Keratinocyte (primary cell): ENCODE results near the gene HOXA7. TPM values are rescaled to one million over a fixed set of nuclear protein-coding genes. Genes with fewer than 3 reads are reported as not detected.

ENCODE experiments used
- DNase-seq: peaks from one replicate; pipeline ENCODE4 v3.0.0-alpha.2; 2011; ENCODE audit warnings: low read depth, missing footprints, low spot score
- FAIRE-seq: peaks from 2 replicates; lab custom pipeline; 2011; peaks lifted over from hg19 to GRCh38; lab: Jason Lieb, UNC
- H2AFZ ChIP-seq: 2 replicates; pipeline ENCODE4 v1.6.0; 2012; ENCODE audit warnings: low read length, control low read depth, inconsistent platforms; ENCODE audit not compliant: control insufficient read depth
- H3K27ac ChIP-seq: 2 replicates; pipeline ENCODE4 v1.5.1; 2011; ENCODE audit warnings: low read length; ENCODE audit not compliant: control insufficient read depth, insufficient read depth
- H3K27me3 ChIP-seq: 3 replicates; pipeline ENCODE4 v1.6.0; 2011; ENCODE audit warnings: low read length; ENCODE audit not compliant: control insufficient read depth, insufficient read depth; ENCODE audit errors: extremely low read depth
- H3K36me3 ChIP-seq, 2 experiments: 2 replicates in 1 of 2; 3 replicates in 1 of 2; pipeline ENCODE4 v1.5.1; 2011; ENCODE audit warnings: low read length in 2 of 2, mild to moderate bottlenecking in 1 of 2; ENCODE audit not compliant: control insufficient read depth in 2 of 2, insufficient read depth in 2 of 2; ENCODE audit errors: extremely low read depth in 1 of 2
- H3K4me1 ChIP-seq: 3 replicates; pipeline ENCODE4 v1.5.1; 2011; ENCODE audit warnings: low read length; ENCODE audit not compliant: control insufficient read depth, insufficient read depth; ENCODE audit errors: extremely low read depth
- H3K4me2 ChIP-seq: 3 replicates; pipeline ENCODE4 v1.6.0; 2011; ENCODE audit warnings: low read depth, low read length; ENCODE audit not compliant: control insufficient read depth, insufficient read depth; ENCODE audit errors: extremely low read depth
- H3K4me3 ChIP-seq, 3 experiments: fragments of 200-600 bp in 1 of 3; sonication (generic) in 1 of 3; 2 replicates in 2 of 3; 3 replicates in 1 of 3; pipeline ENCODE4 v1.5.1; 2011 to 2016; ENCODE audit warnings: low read length in 3 of 3, mild to moderate bottlenecking in 3 of 3, control low read depth in 2 of 3, inconsistent platforms in 1 of 3, low read depth in 1 of 3, mixed read lengths in 1 of 3, mixed run types in 1 of 3, moderate library complexity in 1 of 3; ENCODE audit not compliant: control insufficient read depth in 2 of 3, insufficient read depth in 2 of 3; ENCODE audit errors: extremely low read depth in 1 of 3
- H3K79me2 ChIP-seq: 2 replicates; pipeline ENCODE4 v1.6.0; 2012; ENCODE audit warnings: low read length; ENCODE audit not compliant: control insufficient read depth, insufficient read depth
- H3K9ac ChIP-seq: 3 replicates; pipeline ENCODE4 v1.6.0; 2011; ENCODE audit warnings: low read length; ENCODE audit not compliant: control insufficient read depth, insufficient read depth; ENCODE audit errors: extremely low read depth
- H3K9me1 ChIP-seq: 3 replicates; pipeline ENCODE4 v1.6.0; 2011; ENCODE audit warnings: low read length; ENCODE audit not compliant: control insufficient read depth, insufficient read depth; ENCODE audit errors: extremely low read depth
- H3K9me3 ChIP-seq: 2 replicates; pipeline ENCODE4 v1.5.1; 2012; ENCODE audit warnings: low read depth, low read length; ENCODE audit not compliant: control insufficient read depth
- H4K20me1 ChIP-seq: 3 replicates; pipeline ENCODE4 v1.6.0; 2011; ENCODE audit warnings: low read length; ENCODE audit not compliant: control insufficient read depth, insufficient read depth; ENCODE audit errors: extremely low read depth
- EZH2 ChIP-seq: IDR thresholded peaks from one replicate; pipeline ENCODE4 v1.6.1; 2012; ENCODE audit warnings: inconsistent platforms, mild to moderate bottlenecking, low read length, moderate library complexity
- dilution Hi-C: fragments of 300-500 bp; cut with MboI; formaldehyde crosslinking; loops from one replicate; pipeline ENCODE4 v1.7.0; 2020; ENCODE audit warnings: low sequenced_read_pairs; ENCODE audit not compliant: extremely low pct_ligation_motif_present
- polyA plus RNA-seq, 5 experiments: library from polyadenylated mRNA; depleted of rRNA in 3 of 5; stranded (reverse) in 3 of 5; stranded (forward) in 1 of 5; unstranded in 1 of 5; fragments of >200 nt; gene quantifications; 1 replicate in 1 of 5; 2 replicates in 3 of 5; 3 replicates in 1 of 5; pipeline versions ENCODE4 v1.2.1 to v1.2.3, GENCODE V29; 2011 to 2012; ENCODE audit warnings: missing spikeins in 2 of 5, low read depth in 1 of 5, low replicate concordance in 1 of 5
- TF ChIP-seq, protein P1 (sequence below), 3 experiments: IDR thresholded peaks in 1 of 3; conservative IDR thresholded peaks in 1 of 3; optimal IDR thresholded peaks in 1 of 3; 2 replicates in 2 of 3; 3 replicates in 1 of 3; pipeline versions ENCODE3 to v1.5.1; 2011; ENCODE audit warnings: low read length in 3 of 3, mild to moderate bottlenecking in 3 of 3, moderate library complexity in 2 of 3, control low read depth in 1 of 3, inconsistent platforms in 1 of 3; ENCODE audit not compliant: insufficient read depth in 2 of 3; ENCODE audit errors: extremely low read depth in 1 of 3

HOXA7 gene
- polyA plus RNA-seq, 1 donor (not counting 4 experiments of a cell fraction or from before 2014, with no cell fraction given), result 8.1 TPM

GRCh38 chr7:27151341-27151930 lies 5.0 kb downstream of the HOXA7 start:
- Histone ChIP-seq H3K27ac (peak overlapping the region; percentile 87), H4K20me1 (no peaks in the 10 kb centered on the region), H3K9me3 (no peaks in the 10 kb centered on the region), H3K4me2 (peak overlapping the region; percentile 98), H3K4me1 (peaks cover 70% of the 10 kb centered on the region), H3K9me1 (no peaks in the 10 kb centered on the region), H3K27me3 (no peaks in the 10 kb centered on the region), H3K79me2 (peaks cover 77% of the 10 kb centered on the region), H2AFZ (peak overlapping the region; percentile 82), H3K36me3 (no peaks in the 10 kb centered on the region), H3K4me3 (peak overlapping the region; percentile 60 to 83 (median 74)), H3K9ac (peak overlapping the region; percentile 93)
- FAIRE-seq (no peak), DNase-seq (no peak)
- TF ChIP-seq, protein P1, sequence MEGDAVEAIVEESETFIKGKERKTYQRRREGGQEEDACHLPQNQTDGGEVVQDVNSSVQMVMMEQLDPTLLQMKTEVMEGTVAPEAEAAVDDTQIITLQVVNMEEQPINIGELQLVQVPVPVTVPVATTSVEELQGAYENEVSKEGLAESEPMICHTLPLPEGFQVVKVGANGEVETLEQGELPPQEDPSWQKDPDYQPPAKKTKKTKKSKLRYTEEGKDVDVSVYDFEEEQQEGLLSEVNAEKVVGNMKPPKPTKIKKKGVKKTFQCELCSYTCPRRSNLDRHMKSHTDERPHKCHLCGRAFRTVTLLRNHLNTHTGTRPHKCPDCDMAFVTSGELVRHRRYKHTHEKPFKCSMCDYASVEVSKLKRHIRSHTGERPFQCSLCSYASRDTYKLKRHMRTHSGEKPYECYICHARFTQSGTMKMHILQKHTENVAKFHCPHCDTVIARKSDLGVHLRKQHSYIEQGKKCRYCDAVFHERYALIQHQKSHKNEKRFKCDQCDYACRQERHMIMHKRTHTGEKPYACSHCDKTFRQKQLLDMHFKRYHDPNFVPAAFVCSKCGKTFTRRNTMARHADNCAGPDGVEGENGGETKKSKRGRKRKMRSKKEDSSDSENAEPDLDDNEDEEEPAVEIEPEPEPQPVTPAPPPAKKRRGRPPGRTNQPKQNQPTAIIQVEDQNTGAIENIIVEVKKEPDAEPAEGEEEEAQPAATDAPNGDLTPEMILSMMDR (optimal IDR thresholded peaks at IDR 0.05 in 1 of 3, IDR thresholded peaks at IDR 0.05 in 1 of 3, conservative IDR thresholded peaks at IDR 0.05 in 1 of 3; ENCODE audit: extremely low read depth in 1 of 3, insufficient read depth in 2 of 3, low read length in 3 of 3), result no peak
- TF ChIP-seq EZH2, result no peak
- dilution Hi-C loops, result no loop called here

DNA sequence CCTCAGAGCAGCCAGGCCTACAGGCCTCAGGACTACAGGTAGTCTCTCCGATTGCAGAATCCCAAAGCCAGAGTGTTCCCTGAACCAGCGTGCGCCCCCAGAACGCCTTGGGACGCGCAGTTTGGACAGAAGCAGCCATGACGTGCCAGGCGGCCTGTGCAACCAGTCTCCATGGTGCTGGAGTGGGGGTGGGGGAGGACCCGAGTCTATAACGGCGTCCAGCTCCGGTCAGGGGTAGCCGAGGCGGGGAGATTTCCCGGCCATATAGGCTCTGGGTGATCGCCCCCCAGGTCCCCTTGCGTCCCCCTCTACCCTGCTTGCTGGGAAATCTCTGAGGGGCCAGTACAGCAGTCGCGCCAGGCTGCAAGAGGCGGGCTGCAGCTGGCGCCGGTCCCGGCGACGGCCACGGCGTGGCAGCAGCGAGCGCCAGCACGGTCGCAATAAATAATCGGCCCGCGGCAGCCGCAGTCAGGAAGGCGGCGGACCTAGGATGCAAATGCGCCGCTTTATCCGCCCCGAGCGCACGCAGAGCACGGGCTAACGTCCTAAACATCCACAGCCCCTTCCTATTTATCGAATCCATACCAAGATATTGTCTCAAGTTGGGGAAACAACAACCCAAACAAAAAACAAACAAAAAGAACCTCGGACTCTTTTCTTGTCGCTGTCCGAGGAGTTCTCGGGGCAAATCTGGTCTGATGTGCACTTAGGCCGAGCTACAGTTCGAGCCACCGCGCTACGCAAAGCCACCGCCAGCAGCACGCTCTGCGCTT lies 5.7 kb downstream of the HOXA7 start:
- Histone ChIP-seq H3K4me2 (peak overlapping the region; percentile 98), H2AFZ (peak overlapping the region; percentile 82), H3K36me3 (no peaks in the 10 kb centered on the region), H3K27me3 (no peaks in the 10 kb centered on the region), H3K9ac (peak overlapping the region; percentile 93), H3K9me1 (no peaks in the 10 kb centered on the region), H3K79me2 (peaks cover 81% of the 10 kb centered on the region), H4K20me1 (no peaks in the 10 kb centered on the region), H3K9me3 (no peaks in the 10 kb centered on the region), H3K4me1 (peaks cover 77% of the 10 kb centered on the region), H3K4me3 (peak overlapping the region; percentile 60 to 83 (median 74)), H3K27ac (peak overlapping the region; percentile 87)
- dilution Hi-C loops, result no loop called here
- FAIRE-seq (no peak), DNase-seq (no peak)
- TF ChIP-seq EZH2, result no peak
- TF ChIP-seq, protein P1 (optimal IDR thresholded peaks at IDR 0.05 in 1 of 3, IDR thresholded peaks at IDR 0.05 in 1 of 3, conservative IDR thresholded peaks at IDR 0.05 in 1 of 3; ENCODE audit: extremely low read depth in 1 of 3, insufficient read depth in 2 of 3, low read length in 3 of 3), result peak in 2 of 3 experiments; percentile 75 to 92
